Measurements from ENCODE around the gene SUOX. TPM values are rescaled to one million over a fixed set of nuclear protein-coding genes. Genes with fewer than 3 reads are reported as not detected.
A peak's percentile ranks its signal among the peaks of the same experiment; 100 is the strongest.

Gene SUOX
- total RNA-seq, 1 experiment from 2014 or later, result 31.1 TPM

- Mint-ChIP-seq H3K4me3 (ENCODE audit: low read depth, unreplicated experiment) (peak within 1 kb of the TSS; percentile 98), H3K9me3 (ENCODE audit: low read depth, unreplicated experiment) (no peaks in the 10 kb centered on the region), H3K36me3 (ENCODE audit: insufficient read depth, unreplicated experiment) (peaks cover 29% of the 10 kb centered on the region), H3K4me1 (ENCODE audit: low read depth, unreplicated experiment) (peaks cover 24% of the 10 kb centered on the region), H3K27ac (ENCODE audit: unreplicated experiment) (peak within 1 kb of the TSS; percentile 94), H3K27me3 (ENCODE audit: unreplicated experiment) (no peaks in the 10 kb centered on the region)
- CTCF ChIA-PET, result interaction anchor here (0.7 kb wide), 1 partner anchor 45 kb away, joined by 8 read pairs; no protein-coding TSS in a partner anchor
- TF ChIP-seq, protein P1, sequence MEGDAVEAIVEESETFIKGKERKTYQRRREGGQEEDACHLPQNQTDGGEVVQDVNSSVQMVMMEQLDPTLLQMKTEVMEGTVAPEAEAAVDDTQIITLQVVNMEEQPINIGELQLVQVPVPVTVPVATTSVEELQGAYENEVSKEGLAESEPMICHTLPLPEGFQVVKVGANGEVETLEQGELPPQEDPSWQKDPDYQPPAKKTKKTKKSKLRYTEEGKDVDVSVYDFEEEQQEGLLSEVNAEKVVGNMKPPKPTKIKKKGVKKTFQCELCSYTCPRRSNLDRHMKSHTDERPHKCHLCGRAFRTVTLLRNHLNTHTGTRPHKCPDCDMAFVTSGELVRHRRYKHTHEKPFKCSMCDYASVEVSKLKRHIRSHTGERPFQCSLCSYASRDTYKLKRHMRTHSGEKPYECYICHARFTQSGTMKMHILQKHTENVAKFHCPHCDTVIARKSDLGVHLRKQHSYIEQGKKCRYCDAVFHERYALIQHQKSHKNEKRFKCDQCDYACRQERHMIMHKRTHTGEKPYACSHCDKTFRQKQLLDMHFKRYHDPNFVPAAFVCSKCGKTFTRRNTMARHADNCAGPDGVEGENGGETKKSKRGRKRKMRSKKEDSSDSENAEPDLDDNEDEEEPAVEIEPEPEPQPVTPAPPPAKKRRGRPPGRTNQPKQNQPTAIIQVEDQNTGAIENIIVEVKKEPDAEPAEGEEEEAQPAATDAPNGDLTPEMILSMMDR (IDR thresholded peaks at IDR 0.05; ENCODE audit: unreplicated experiment), result no peak
- DNase-seq, result peak; percentile 96
- intact Hi-C loops (cut with micrococcal nuclease; ENCODE audit: unreplicated experiment), result no loop called here
- BruUV-seq (replicated peaks), result TSS peak; percentile 68
These were observed 30.4 kb upstream of the SUOX start, which contains the start of gene CDK2 for GRCh38 chr12:55966408-55967281. Gene CDK2 (plus strand): TSS chr12:55966830. CDS start chr12:55967009, 179 bp downstream.

- CTCF ChIA-PET, result interaction anchor here (0.6 to 1.4 kb wide), 2 partner anchors 13 to 38 kb away, joined by 5 to 7 read pairs; no protein-coding TSS in a partner anchor
- intact Hi-C loops (cut with micrococcal nuclease; ENCODE audit: unreplicated experiment), result no loop called here
- no TSS peak for BruUV-seq (replicated peaks)
- no peak overlapping the region for H3K4me3 Mint-ChIP-seq (ENCODE audit: low read depth, unreplicated experiment)
- peaks cover 24% of the 10 kb centered on the region for H3K4me1 Mint-ChIP-seq (ENCODE audit: low read depth, unreplicated experiment)
- no peak overlapping the region for H3K27ac Mint-ChIP-seq (ENCODE audit: unreplicated experiment)
- DNase-seq, result no peak
- no peaks in the 10 kb centered on the region for H3K27me3 Mint-ChIP-seq (ENCODE audit: unreplicated experiment)
- peaks cover 33% of the 10 kb centered on the region for H3K36me3 Mint-ChIP-seq (ENCODE audit: insufficient read depth, unreplicated experiment)
- TF ChIP-seq, protein P1 (IDR thresholded peaks at IDR 0.05; ENCODE audit: unreplicated experiment), result no peak
- H3K9me3 Mint-ChIP-seq (ENCODE audit: low read depth, unreplicated experiment), result no peaks in the 10 kb centered on the region
These were observed 27.7 kb upstream of the SUOX start for GRCh38 chr12:55969356-55969755.

DNA sequence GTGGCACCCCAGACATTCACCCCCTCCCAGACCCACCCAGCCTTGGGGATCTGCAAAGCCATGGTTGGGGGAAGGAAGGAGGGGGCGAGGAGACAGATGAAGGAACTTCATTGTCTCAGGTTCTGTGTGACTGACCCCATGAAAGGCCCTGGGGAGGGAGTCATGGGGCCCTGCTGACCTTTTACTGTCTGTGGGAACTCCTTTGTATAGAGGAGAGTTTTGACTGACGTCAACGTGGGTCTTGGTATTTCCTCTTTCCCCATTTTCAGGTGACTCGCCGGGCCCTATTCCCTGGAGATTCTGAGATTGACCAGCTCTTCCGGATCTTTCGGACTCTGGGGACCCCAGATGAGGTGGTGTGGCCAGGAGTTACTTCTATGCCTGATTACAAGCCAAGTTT lies 26.3 kb upstream of the SUOX start:
- BruUV-seq (replicated peaks), result no TSS peak
- CTCF ChIA-PET, result no interaction called here
- TF ChIP-seq, protein P1 (IDR thresholded peaks at IDR 0.05; ENCODE audit: unreplicated experiment), result no peak
- no peak overlapping the region for H3K4me3 Mint-ChIP-seq (ENCODE audit: low read depth, unreplicated experiment)
- H3K4me1 Mint-ChIP-seq (ENCODE audit: low read depth, unreplicated experiment), result peaks cover 20% of the 10 kb centered on the region
- H3K27ac Mint-ChIP-seq (ENCODE audit: unreplicated experiment), result no peak overlapping the region
- intact Hi-C loops (cut with micrococcal nuclease; ENCODE audit: unreplicated experiment), result no loop called here
- DNase-seq, result no peak
- H3K9me3 Mint-ChIP-seq (ENCODE audit: low read depth, unreplicated experiment), result no peaks in the 10 kb centered on the region
- no peaks in the 10 kb centered on the region for H3K27me3 Mint-ChIP-seq (ENCODE audit: unreplicated experiment)
- peaks cover 32% of the 10 kb centered on the region for H3K36me3 Mint-ChIP-seq (ENCODE audit: insufficient read depth, unreplicated experiment)

GRCh38 chr12:55972042-55972441 lies 25.0 kb upstream of the SUOX start:
- H3K4me3 Mint-ChIP-seq (ENCODE audit: low read depth, unreplicated experiment), result peak overlapping the region; percentile 13
- H3K27ac Mint-ChIP-seq (ENCODE audit: unreplicated experiment), result no peak overlapping the region
- H3K36me3 Mint-ChIP-seq (ENCODE audit: insufficient read depth, unreplicated experiment), result peaks cover 20% of the 10 kb centered on the region
- DNase-seq, result peak; percentile 46
- intact Hi-C loops (cut with micrococcal nuclease; ENCODE audit: unreplicated experiment), result loop anchor here (2.0 kb wide), 1 partner anchor 45 kb away; the partner anchor contains the start of gene PYM1
- peaks cover 21% of the 10 kb centered on the region for H3K4me1 Mint-ChIP-seq (ENCODE audit: low read depth, unreplicated experiment)
- TF ChIP-seq, protein P1 (IDR thresholded peaks at IDR 0.05; ENCODE audit: unreplicated experiment), result no peak
- no peaks in the 10 kb centered on the region for H3K9me3 Mint-ChIP-seq (ENCODE audit: low read depth, unreplicated experiment)
- BruUV-seq (replicated peaks), result no TSS peak
- CTCF ChIA-PET, result no interaction called here
- H3K27me3 Mint-ChIP-seq (ENCODE audit: unreplicated experiment), result no peaks in the 10 kb centered on the region
